Measurements from ENCODE around the gene UST. TPM values are rescaled to one million over a fixed set of nuclear protein-coding genes. Genes with fewer than 3 reads are reported as not detected.

Gene UST
- total and polyA plus RNA-seq, 2 of the 8 experiments (the other 6 are each of a cell fraction or from before 2014, with no cell fraction given) = 13.5 to 34.5 TPM

DNA sequence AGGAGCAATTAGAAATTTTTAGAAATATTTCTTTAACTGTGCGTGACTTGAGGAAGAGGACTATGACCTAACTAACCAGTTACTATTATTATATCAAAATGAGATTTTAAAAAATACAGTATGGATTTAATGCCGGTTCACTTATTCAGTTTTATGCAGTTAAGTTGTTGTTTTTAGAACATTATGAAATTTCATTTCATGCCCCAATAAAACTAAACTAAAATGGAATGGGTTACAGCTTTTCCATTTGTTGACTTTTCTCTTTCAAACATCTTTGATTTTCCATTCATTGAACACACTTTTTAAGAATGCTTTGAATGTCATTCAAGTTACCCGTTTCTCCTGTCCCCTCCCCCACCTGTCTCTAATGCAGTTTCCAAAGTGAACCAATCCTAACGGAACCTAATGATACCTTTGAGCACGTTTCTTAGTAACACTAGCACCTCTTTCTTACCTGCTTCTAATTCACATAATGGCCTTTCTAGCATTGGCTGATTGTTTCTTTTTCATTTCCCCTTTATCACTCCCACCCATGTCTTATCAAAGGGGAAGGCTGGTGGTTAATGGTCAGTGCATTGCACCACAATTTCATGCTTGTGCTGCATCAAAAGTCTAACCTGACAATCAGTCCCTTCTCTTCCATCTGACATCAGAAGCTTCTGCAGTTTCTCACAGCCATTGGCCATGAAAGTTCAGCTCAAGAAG is 308.5 kb downstream of the UST start:
- Histone ChIP-seq H2BK12ac (ENCODE audit: low read depth, low read length) (no peak overlapping the region), H3K18ac (ENCODE audit: extremely low read depth, low read length) (no peak overlapping the region), H3K23me2 (ENCODE audit: low read depth, low read length) (no peaks in the 10 kb centered on the region; the same call in 1 of the 2 replicates), H3K23ac (ENCODE audit: insufficient read length) (no peak overlapping the region), H2AK5ac (ENCODE audit: low read depth, low read length) (no peak overlapping the region), H3K4ac (replicated peaks; ENCODE audit: insufficient read length, low read depth, low read length) (no peak overlapping the region), H2BK15ac (ENCODE audit: low read length) (no peak overlapping the region), H4K8ac (ENCODE audit: extremely low read depth, insufficient read depth, low read length) (no peak overlapping the region), H3K9ac (replicated peaks in 1 of 4; ENCODE audit: extremely low read depth in 1 of 4, low read depth in 3 of 4, low read length in 3 of 4) (no peak overlapping the region), H2AFZ (ENCODE audit: low read length) (no peak overlapping the region), H2BK20ac (ENCODE audit: low read length) (no peak overlapping the region), H4K91ac (replicated peaks; ENCODE audit: insufficient read length, low read length) (no peak overlapping the region), H3K4me2 (ENCODE audit: insufficient read depth in 1 of 2, low read depth in 2 of 2, low read length in 2 of 2) (no peak overlapping the region), H3K4me3 (ENCODE audit: extremely low read depth in 1 of 4, insufficient read depth in 2 of 4, low read depth in 3 of 4, low read length in 4 of 4) (no peak overlapping the region), H3K79me1 (ENCODE audit: low read depth, low read length) (no peaks in the 10 kb centered on the region), H2BK5ac (ENCODE audit: low read depth, low read length) (no peak overlapping the region), H3K56ac (replicated peaks; ENCODE audit: insufficient read length, low read depth, low read length) (no peak overlapping the region), H3K79me2 (ENCODE audit: control insufficient read depth in 1 of 2, insufficient read depth in 2 of 2, low read length in 2 of 2) (no peaks in the 10 kb centered on the region), H3K14ac (ENCODE audit: insufficient read length) (no peak overlapping the region), H3K9me3 (ENCODE audit: insufficient read depth in 2 of 2, low read depth in 1 of 2, low read length in 1 of 2) (no peaks in the 10 kb centered on the region), H3K27me3 (replicated peaks in 1 of 4; ENCODE audit: control insufficient read depth in 3 of 4, extremely low read depth in 1 of 4, insufficient read depth in 3 of 4, low read length in 3 of 4) (no peaks in the 10 kb centered on the region), H2BK120ac (replicated peaks; ENCODE audit: low read depth, low read length) (no peak overlapping the region), H4K20me1 (replicated peaks in 1 of 2; ENCODE audit: control insufficient read depth in 1 of 2, insufficient read depth in 2 of 2, low read length in 2 of 2) (no peaks in the 10 kb centered on the region), H3K27ac (ENCODE audit: low read depth, low read length) (no peak overlapping the region), H4K5ac (ENCODE audit: insufficient read length, low read depth, low read length) (no peak overlapping the region), H3K4me1 (replicated peaks in 1 of 4; ENCODE audit: control insufficient read depth in 3 of 4, insufficient read depth in 4 of 4, low read length in 3 of 4) (peaks cover 0 to 2% (median 0%) of the 10 kb centered on the region in 4 experiments; a peak in 1 of 7 replicates), H3K36me3 (ENCODE audit: control insufficient read depth in 2 of 4, insufficient read depth in 4 of 4, low read length in 3 of 4) (peaks cover 0 to 3% (median 0%) of the 10 kb centered on the region in 4 experiments; a peak in 1 of 8 replicates)
- ChIA-PET CTCF (ENCODE audit: partially characterized antibody) (interaction anchor here (0.6 to 2.1 kb wide), 7 partner anchors 9 to 495 kb away, joined by 3 to 6 read pairs (median 3); no protein-coding TSS in a partner anchor), POLR2A (ENCODE audit: partially characterized antibody) (interaction anchor here (1.0 to 1.3 kb wide), 3 partner anchors 9 to 11 kb away, joined by 3 to 4 read pairs (median 3); no protein-coding TSS in a partner anchor)
- no peak for FAIRE-seq
- WGBS, 2 experiments (ENCODE audit: extremely low coverage in 1 of 2, insufficient coverage in 1 of 2, insufficient read length in 1 of 2, insufficient replicate concordance in 2 of 2, low coverage in 1 of 2, low lambda C conversion rate in 2 of 2, missing lambda C conversion rate in 1 of 2) = 60% methylated on average over 5 of the region's 5 CpGs; no CpG with 5 or more reads in 1 of the 2 experiments
- DNase-seq (ENCODE audit: low read depth in 1 of 2, low spot score in 2 of 2) = no peak
- TF ChIP-seq POLR2AphosphoS5 (IDR thresholded peaks at IDR 0.05; ENCODE audit: low read depth, low read length) = no peak
- no peak for TF ChIP-seq ZNF274 (IDR thresholded peaks at IDR 0.05; ENCODE audit: borderline replicate concordance, extremely low read depth, low read length)
- TF ChIP-seq TAF7 (optimal IDR thresholded peaks at IDR 0.05; ENCODE audit: borderline replicate concordance, low read depth, low read length) = no peak
- TF ChIP-seq TCF12 (IDR thresholded peaks at IDR 0.05; ENCODE audit: low read depth, low read length) = no peak

Data from H1 (cell line).